GM23338 (cell line): ENCODE measurements around the gene CDYL.

Experiments
- CTCF ChIP-seq, 2 experiments: fragments of 200-600 bp in 1 of 2; sonication (generic) in 1 of 2; conservative IDR thresholded peaks; 2 replicates each; pipeline versions ENCODE4 v1.5.1 to v1.6.1; 2016 to 2017; ENCODE audit warnings: antibody characterized with exemption in 2 of 2, low read depth in 2 of 2, mild to moderate bottlenecking in 2 of 2, moderate library complexity in 1 of 2
- EZH2 ChIP-seq: fragments of 200-600 bp; sonication (generic); IDR thresholded peaks from one replicate; pipeline ENCODE4 v1.8.0; 2017; ENCODE audit warnings: antibody characterized with exemption, mild to moderate bottlenecking, low read depth; ENCODE audit not compliant: unreplicated experiment

DNA sequence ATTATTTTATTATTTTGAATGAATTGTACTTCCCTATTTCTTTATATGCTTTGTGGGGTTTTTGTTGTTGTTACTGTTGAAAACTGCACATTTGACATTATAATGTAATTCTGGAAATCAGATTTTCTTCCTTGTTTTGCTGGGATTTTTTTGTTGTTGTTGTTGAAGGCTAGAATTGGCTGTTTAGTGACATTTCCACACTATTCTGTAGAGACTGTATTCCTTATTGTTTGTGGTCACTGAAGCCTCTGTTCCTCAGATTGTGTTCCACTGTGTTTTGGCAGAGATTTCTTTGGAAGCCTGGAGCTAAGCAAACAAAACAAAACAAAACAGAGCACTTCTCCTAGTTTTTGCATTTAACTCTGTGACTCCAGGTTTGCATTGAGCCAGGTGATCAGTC is 52.9 kb downstream of the CDYL start:
- no peak for TF ChIP-seq EZH2
- no peak for TF ChIP-seq CTCF (conservative IDR thresholded peaks at IDR 0.05; ENCODE audit: low read depth in 2 of 2)
